ENCODE results near the gene RAB44. TPM values are rescaled to one million over a fixed set of nuclear protein-coding genes. Genes with fewer than 3 reads are reported as not detected.

Gene RAB44
- total RNA-seq, 1 experiment from 2014 or later, result 0.05 TPM

- Histone ChIP-seq H3K36me3 (ENCODE audit: control insufficient read depth in 1 of 2, insufficient read depth in 2 of 2, low read length in 2 of 2) (no peaks in the 10 kb centered on the region), H3K79me2 (ENCODE audit: insufficient read depth, low read length) (no peaks in the 10 kb centered on the region), H3K4me1 (ENCODE audit: control insufficient read depth in 1 of 2, insufficient read depth in 2 of 2, low read length in 2 of 2) (no peaks in the 10 kb centered on the region; a peak in 1 of 4 replicates), H3K9me3 (ENCODE audit: control insufficient read depth in 1 of 2, insufficient read depth in 1 of 2, low read depth in 1 of 2, low read length in 2 of 2) (no peaks in the 10 kb centered on the region), H3K9me2 (ENCODE audit: insufficient read depth) (no peaks in the 10 kb centered on the region), H3K4me3 (replicated peaks in 1 of 2; ENCODE audit: low read depth in 1 of 2, low read length in 2 of 2) (no peak overlapping the region), H3K27ac (ENCODE audit: low read depth, low read length) (no peak overlapping the region), H3K27me3 (ENCODE audit: insufficient read depth, low read length) (no peaks in the 10 kb centered on the region), H4K20me1 (ENCODE audit: insufficient read depth) (no peaks in the 10 kb centered on the region), H2AFZ (ENCODE audit: low read depth, low read length, poor library complexity, severe bottlenecking) (no peak overlapping the region), H3K4me2 (ENCODE audit: low read length) (no peak overlapping the region), H3K9ac (ENCODE audit: low read length) (no peak overlapping the region)
- ATAC-seq (no peak), DNase-seq (ENCODE audit: low read depth, low spot score) (no peak)
- ChIA-PET RAD21 (ENCODE audit: low non-redundant PET in 1 of 2, low total read pairs in 2 of 2, uncharacterized antibody in 2 of 2, unreplicated experiment in 2 of 2) (no interaction called here), CTCF (interaction anchor here (1.0 to 2.6 kb wide), 3 partner anchors 110 to 424 kb away, joined by 4 to 36 read pairs (median 6); no protein-coding TSS in a partner anchor), POLR2A (no interaction called here)
- TF ChIP-seq CEBPB (IDR thresholded peaks at IDR 0.05; ENCODE audit: low read depth), result no peak
- TF ChIP-seq POLR2AphosphoS5 (IDR thresholded peaks at IDR 0.05; ENCODE audit: low read depth, low read length), result no peak
- TF ChIP-seq ATF3 (IDR thresholded peaks at IDR 0.05), result no peak
- no peak for TF ChIP-seq MAX (IDR thresholded peaks at IDR 0.05)
- no peak for TF ChIP-seq RAD21 (IDR thresholded peaks at IDR 0.05; ENCODE audit: low read depth)
- no peak for TF ChIP-seq SP1 (IDR thresholded peaks at IDR 0.05; ENCODE audit: low read depth)
- no peak for TF ChIP-seq SRF (IDR thresholded peaks at IDR 0.05; ENCODE audit: low read depth)
- no peak for TF ChIP-seq ZNF274 (IDR thresholded peaks at IDR 0.05; ENCODE audit: low read depth, low read length)
- no peak for TF ChIP-seq JUND (IDR thresholded peaks at IDR 0.05)
- TF ChIP-seq CBX3 (IDR thresholded peaks at IDR 0.05; ENCODE audit: low read depth), result no peak
- intact Hi-C loops (cut with micrococcal nuclease), result no loop called here
- no TSS peak for BruUV-seq (replicated peaks)
Measured at GRCh38 chr6:36725581-36725980, 28.0 kb downstream of the RAB44 start.

- H3K79me2 ChIP-seq (ENCODE audit: insufficient read depth, low read length), result no peaks in the 10 kb centered on the region
- H3K9me3 ChIP-seq (ENCODE audit: control insufficient read depth in 1 of 2, insufficient read depth in 1 of 2, low read depth in 1 of 2, low read length in 2 of 2), result no peaks in the 10 kb centered on the region
- H3K9ac ChIP-seq (ENCODE audit: low read length), result no peak overlapping the region
- H3K27me3 ChIP-seq (ENCODE audit: insufficient read depth, low read length), result no peaks in the 10 kb centered on the region
- ChIA-PET POLR2A (no interaction called here), CTCF (no interaction called here), RAD21 (ENCODE audit: low non-redundant PET in 1 of 2, low total read pairs in 2 of 2, uncharacterized antibody in 2 of 2, unreplicated experiment in 2 of 2) (interaction anchor here in 1 of 2 experiments (0.9 kb wide), 1 partner anchor 113 kb away, joined by 3 read pairs; no protein-coding TSS in a partner anchor)
- H3K4me1 ChIP-seq (ENCODE audit: control insufficient read depth in 1 of 2, insufficient read depth in 2 of 2, low read length in 2 of 2), result no peaks in the 10 kb centered on the region; a peak in 1 of 4 replicates
- TF ChIP-seq CBX3 (IDR thresholded peaks at IDR 0.05; ENCODE audit: low read depth) (no peak), ELF1 (IDR thresholded peaks at IDR 0.05; ENCODE audit: borderline replicate concordance, low read depth) (no peak), JUND (IDR thresholded peaks at IDR 0.05) (no peak), ATF3 (IDR thresholded peaks at IDR 0.05) (no peak), ZFX (IDR thresholded peaks at IDR 0.05) (no peak), EZH2phosphoT487 (IDR thresholded peaks at IDR 0.05; ENCODE audit: borderline replicate concordance) (no peak), CEBPB (IDR thresholded peaks at IDR 0.05; ENCODE audit: low read depth) (no peak), ZNF274 (IDR thresholded peaks at IDR 0.05; ENCODE audit: low read depth, low read length) (no peak), EGR1 (IDR thresholded peaks at IDR 0.05; ENCODE audit: low read depth) (no peak), TCF7L2 (IDR thresholded peaks at IDR 0.05; ENCODE audit: borderline replicate concordance, extremely low read depth, insufficient read depth, insufficient read length) (no peak), POLR2A (IDR thresholded peaks at IDR 0.05; ENCODE audit: borderline replicate concordance, extremely low read depth, insufficient read depth, insufficient read length) (no peak), ZBTB33 (IDR thresholded peaks at IDR 0.05; ENCODE audit: extremely low read depth, insufficient replicate concordance, low read length) (no peak), RAD21 (IDR thresholded peaks at IDR 0.05; ENCODE audit: low read depth) (no peak)
- H3K27ac ChIP-seq (ENCODE audit: low read depth, low read length), result no peak overlapping the region
- intact Hi-C loops (cut with micrococcal nuclease), result no loop called here
- no peak overlapping the region for H3K4me2 ChIP-seq (ENCODE audit: low read length)
- no peak for DNase-seq (ENCODE audit: low read depth, low spot score)
- ATAC-seq, result 0 out of 2 replicates have a peak, but pooled peaks have one; percentile 3
- no peak overlapping the region for H2AFZ ChIP-seq (ENCODE audit: low read depth, low read length, poor library complexity, severe bottlenecking)
- H4K20me1 ChIP-seq (ENCODE audit: insufficient read depth), result no peaks in the 10 kb centered on the region
- H3K4me3 ChIP-seq (replicated peaks in 1 of 2; ENCODE audit: low read depth in 1 of 2, low read length in 2 of 2), result no peak overlapping the region
- no peaks in the 10 kb centered on the region for H3K9me2 ChIP-seq (ENCODE audit: insufficient read depth)
- no TSS peak for BruUV-seq (replicated peaks)
- H3K36me3 ChIP-seq (ENCODE audit: control insufficient read depth in 1 of 2, insufficient read depth in 2 of 2, low read length in 2 of 2), result no peaks in the 10 kb centered on the region
Measured at GRCh38 chr6:36727505-36728021, 29.9 kb downstream of the RAB44 start.

Measured in HCT116 (cell line).